LNCAP (cell line): ENCODE results near the gene HDAC3.

Experiments
- CTCF ChIP-seq: fragments of 450-650 bp; IDR thresholded peaks from 2 replicates; pipeline ENCODE4 v1.5.1; 2017; ENCODE audit warnings: mild to moderate bottlenecking

The HDAC3 gene

GRCh38 chr5:141605523-141606277 is 30.9 kb downstream of the HDAC3 start:
- TF ChIP-seq CTCF = no peak

- TF ChIP-seq CTCF = no peak
These were observed 32.5 kb downstream of the HDAC3 start for GRCh38 chr5:141603923-141604717.

- no peak for TF ChIP-seq CTCF
These were observed 34.0 kb downstream of the HDAC3 start for GRCh38 chr5:141602606-141603005.

GRCh38 chr5:141598391-141599345 is 38.0 kb downstream of the HDAC3 start:
- TF ChIP-seq CTCF = no peak

GRCh38 chr5:141597814-141598213 is 38.8 kb downstream of the HDAC3 start:
- no peak for TF ChIP-seq CTCF

GRCh38 chr5:141597394-141597793 is 39.3 kb downstream of the HDAC3 start:
- TF ChIP-seq CTCF = no peak

GRCh38 chr5:141596867-141597266 is 39.8 kb downstream of the HDAC3 start:
- TF ChIP-seq CTCF = no peak
